Progenitor cell of endocrine pancreas (in vitro differentiated cells): ENCODE data around the gene ZSWIM3. TPM values are rescaled to one million over a fixed set of nuclear protein-coding genes. Genes with fewer than 3 reads are reported as not detected.

ENCODE experiments used
- DNase-seq: peaks from one replicate; pipeline ENCODE4 v3.0.0; 2021; ENCODE audit warnings: low spot score; ENCODE audit not compliant: unreplicated experiment
- H3K27ac Mint-ChIP-seq: 2 replicates; pipeline ENCODE4 v1.8.0; 2021; ENCODE audit warnings: mild to moderate bottlenecking, moderate library complexity, mixed read lengths
- H3K27me3 Mint-ChIP-seq: 2 replicates; pipeline ENCODE4 v1.8.0; 2021; ENCODE audit warnings: mixed read lengths
- H3K36me3 Mint-ChIP-seq: 2 replicates; pipeline ENCODE4 v1.8.0; 2022; ENCODE audit warnings: mixed read lengths; ENCODE audit not compliant: insufficient read depth
- H3K4me1 Mint-ChIP-seq: 2 replicates; pipeline ENCODE4 v1.8.0; 2021; ENCODE audit warnings: low read depth, mixed read lengths
- H3K4me3 Mint-ChIP-seq: 2 replicates; pipeline ENCODE4 v1.8.0; 2021; ENCODE audit warnings: low read depth, mild to moderate bottlenecking, moderate library complexity, mixed read lengths
- H3K9me3 Mint-ChIP-seq: 2 replicates; pipeline ENCODE4 v1.8.0; 2021; ENCODE audit warnings: low read depth, mixed read lengths
- total RNA-seq: library from RNA; stranded (reverse); gene quantifications from 2 replicates; pipeline ENCODE4 v1.2.1, GENCODE V29; 2021
- TF ChIP-seq, protein P1 (sequence below): fragments of 200-600 bp; sonication (generic); IDR thresholded peaks from one replicate; pipeline ENCODE4 v1.5.0; 2021; ENCODE audit warnings: antibody characterized with exemption, mild to moderate bottlenecking; ENCODE audit not compliant: unreplicated experiment

ZSWIM3 gene
- total RNA-seq, 1 donor from 2014 or later, result 7.9 TPM

DNA sequence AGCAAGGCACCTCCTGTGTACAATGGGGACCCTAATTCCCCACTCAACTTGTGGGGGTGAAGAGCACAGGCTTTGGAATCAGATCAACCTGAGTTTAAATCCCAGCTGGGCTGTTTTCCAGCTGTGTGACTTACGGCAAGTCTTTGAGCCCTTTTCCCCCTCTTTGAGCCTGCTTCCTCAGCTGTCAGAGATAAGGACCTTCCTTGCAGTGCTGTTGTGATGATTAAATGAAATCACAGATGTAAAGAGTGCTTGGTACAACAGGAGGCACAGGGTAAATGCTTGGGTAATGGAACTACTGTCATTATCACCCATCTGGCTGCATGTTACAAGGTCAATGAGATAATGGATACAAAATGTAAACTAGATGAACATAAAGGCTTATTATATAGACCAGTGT, 20.6 kb upstream of the ZSWIM3 start:
- DNase-seq, result no peak
- Mint-ChIP-seq H3K4me1 (peaks cover 4% of the 10 kb centered on the region), H3K36me3 (peaks cover 3% of the 10 kb centered on the region), H3K9me3 (no peaks in the 10 kb centered on the region), H3K4me3 (no peak overlapping the region), H3K27me3 (no peaks in the 10 kb centered on the region), H3K27ac (no peak overlapping the region)
- TF ChIP-seq, protein P1, sequence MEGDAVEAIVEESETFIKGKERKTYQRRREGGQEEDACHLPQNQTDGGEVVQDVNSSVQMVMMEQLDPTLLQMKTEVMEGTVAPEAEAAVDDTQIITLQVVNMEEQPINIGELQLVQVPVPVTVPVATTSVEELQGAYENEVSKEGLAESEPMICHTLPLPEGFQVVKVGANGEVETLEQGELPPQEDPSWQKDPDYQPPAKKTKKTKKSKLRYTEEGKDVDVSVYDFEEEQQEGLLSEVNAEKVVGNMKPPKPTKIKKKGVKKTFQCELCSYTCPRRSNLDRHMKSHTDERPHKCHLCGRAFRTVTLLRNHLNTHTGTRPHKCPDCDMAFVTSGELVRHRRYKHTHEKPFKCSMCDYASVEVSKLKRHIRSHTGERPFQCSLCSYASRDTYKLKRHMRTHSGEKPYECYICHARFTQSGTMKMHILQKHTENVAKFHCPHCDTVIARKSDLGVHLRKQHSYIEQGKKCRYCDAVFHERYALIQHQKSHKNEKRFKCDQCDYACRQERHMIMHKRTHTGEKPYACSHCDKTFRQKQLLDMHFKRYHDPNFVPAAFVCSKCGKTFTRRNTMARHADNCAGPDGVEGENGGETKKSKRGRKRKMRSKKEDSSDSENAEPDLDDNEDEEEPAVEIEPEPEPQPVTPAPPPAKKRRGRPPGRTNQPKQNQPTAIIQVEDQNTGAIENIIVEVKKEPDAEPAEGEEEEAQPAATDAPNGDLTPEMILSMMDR, result no peak

DNA sequence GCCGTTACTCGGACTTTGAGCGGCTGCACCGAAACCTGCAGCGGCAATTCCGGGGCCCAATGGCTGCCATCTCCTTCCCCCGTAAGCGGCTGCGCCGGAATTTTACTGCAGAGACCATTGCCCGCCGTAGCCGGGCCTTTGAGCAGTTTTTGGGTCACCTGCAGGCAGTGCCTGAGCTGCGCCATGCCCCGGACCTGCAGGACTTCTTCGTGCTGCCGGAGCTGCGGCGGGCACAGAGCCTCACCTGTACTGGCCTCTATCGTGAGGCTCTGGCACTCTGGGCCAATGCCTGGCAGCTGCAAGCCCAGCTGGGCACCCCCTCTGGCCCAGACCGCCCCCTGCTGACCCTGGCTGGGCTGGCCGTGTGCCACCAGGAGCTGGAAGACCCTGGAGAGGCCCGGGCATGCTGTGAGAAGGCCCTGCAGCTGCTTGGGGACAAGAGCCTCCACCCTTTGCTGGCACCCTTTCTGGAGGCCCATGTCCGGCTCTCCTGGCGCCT, 16.7 kb upstream of the ZSWIM3 start:
- no peak overlapping the region for H3K4me3 Mint-ChIP-seq
- no peak for DNase-seq
- peaks cover 10% of the 10 kb centered on the region for H3K36me3 Mint-ChIP-seq
- H3K4me1 Mint-ChIP-seq, result no peaks in the 10 kb centered on the region
- no peaks in the 10 kb centered on the region for H3K27me3 Mint-ChIP-seq
- no peaks in the 10 kb centered on the region for H3K9me3 Mint-ChIP-seq
- TF ChIP-seq, protein P1, result no peak
- no peak overlapping the region for H3K27ac Mint-ChIP-seq

DNA sequence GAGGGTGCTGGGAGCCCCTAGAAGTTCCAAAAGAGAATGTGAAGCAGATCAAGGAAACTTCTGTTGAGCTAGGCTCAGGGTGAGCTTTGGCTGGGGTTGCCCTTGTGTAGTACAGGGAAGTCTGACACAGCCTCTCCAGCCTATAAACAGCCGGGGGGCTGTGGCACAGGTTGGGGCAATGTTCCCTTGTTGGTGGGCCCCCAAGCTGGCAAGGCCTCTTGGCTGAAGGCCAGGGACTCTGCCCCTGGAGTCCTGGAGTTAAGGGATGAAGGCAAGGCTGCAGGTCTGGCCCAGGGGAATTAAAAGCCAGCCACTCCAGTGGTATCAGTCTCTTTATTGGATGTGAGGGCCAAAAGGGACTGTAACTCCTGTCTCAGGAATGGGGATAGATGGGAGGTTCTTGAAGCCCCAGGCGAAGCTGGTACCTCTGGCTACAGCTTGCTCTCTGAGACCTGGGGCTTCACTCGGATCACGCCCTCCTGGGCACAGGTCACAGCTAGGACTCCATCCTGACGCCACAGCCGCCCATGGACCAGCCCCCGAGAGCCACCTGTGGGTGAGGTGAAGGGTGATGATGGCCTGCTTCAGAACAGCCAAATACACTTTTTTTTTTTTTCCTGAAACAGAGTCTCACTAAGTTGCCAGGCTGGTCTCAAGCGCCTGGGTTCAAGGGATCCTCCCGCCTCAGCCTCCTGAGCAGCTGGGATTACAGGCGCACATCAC, 15.8 kb upstream of the ZSWIM3 start:
- Mint-ChIP-seq H3K36me3 (peaks cover 10% of the 10 kb centered on the region), H3K9me3 (no peaks in the 10 kb centered on the region), H3K27me3 (no peaks in the 10 kb centered on the region), H3K4me3 (no peak overlapping the region), H3K27ac (no peak overlapping the region), H3K4me1 (no peaks in the 10 kb centered on the region)
- no peak for DNase-seq
- TF ChIP-seq, protein P1, result no peak

DNA sequence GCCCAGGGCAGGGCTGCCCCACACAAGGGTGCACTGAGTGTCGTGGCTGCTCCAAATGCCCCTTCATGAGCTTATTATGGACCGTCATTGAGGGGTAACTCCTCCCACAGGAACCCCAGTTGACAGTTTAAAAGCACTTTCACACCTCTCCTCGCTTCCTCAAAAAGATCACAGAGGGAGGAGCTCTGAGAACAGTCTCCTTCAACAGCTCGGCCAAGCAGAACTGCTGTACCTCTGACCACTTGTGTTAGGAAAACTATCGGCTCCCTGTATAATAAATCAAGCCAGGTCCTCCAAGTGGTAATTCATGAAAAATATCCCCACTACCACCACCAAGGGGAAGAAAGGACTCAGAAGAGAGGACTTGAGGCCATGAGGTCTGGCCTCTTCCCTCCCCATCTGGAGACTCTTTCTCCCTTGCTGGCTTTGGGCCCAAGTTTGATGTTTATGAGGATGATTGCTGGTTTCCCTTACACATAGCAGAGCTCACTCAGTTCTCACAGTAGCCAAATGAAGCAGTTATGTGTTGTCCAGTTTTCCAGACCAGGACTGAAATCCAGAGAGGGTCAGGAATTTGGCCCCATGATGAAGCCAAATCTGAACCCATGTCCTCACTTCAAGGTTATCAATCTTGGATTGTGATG, 15.1 kb upstream of the ZSWIM3 start:
- H3K4me3 Mint-ChIP-seq, result no peak overlapping the region
- peaks cover 8% of the 10 kb centered on the region for H3K36me3 Mint-ChIP-seq
- no peaks in the 10 kb centered on the region for H3K27me3 Mint-ChIP-seq
- no peaks in the 10 kb centered on the region for H3K4me1 Mint-ChIP-seq
- TF ChIP-seq, protein P1, result no peak
- no peaks in the 10 kb centered on the region for H3K9me3 Mint-ChIP-seq
- no peak for DNase-seq
- H3K27ac Mint-ChIP-seq, result no peak overlapping the region

DNA sequence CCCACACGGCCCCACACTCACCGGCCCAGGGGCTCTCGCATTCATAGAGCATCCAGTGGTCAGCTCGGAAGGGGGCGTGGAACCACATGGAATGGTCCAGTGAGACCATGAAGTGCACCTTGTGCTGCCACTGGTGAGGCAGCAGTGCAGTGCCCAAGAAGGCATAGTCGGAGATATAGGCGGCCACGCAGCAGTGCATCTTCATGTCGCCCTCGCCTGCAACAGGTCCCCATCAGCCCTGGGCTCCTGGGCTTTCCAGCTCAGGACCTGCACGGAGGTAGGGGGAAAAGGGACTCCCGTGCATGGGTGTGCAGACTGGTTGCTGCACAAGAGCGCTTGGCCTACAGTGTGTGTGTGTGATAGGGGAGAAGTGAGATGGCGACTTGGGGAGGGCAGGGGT, 13.9 kb upstream of the ZSWIM3 start:
- no peaks in the 10 kb centered on the region for H3K9me3 Mint-ChIP-seq

More for the DNA sequence above, 13.9 kb upstream of the ZSWIM3 start:
- Mint-ChIP-seq H3K27me3 (no peaks in the 10 kb centered on the region), H3K4me3 (no peak overlapping the region), H3K4me1 (no peaks in the 10 kb centered on the region), H3K27ac (no peak overlapping the region), H3K36me3 (peaks cover 8% of the 10 kb centered on the region)
- no peak for DNase-seq
- TF ChIP-seq, protein P1, result no peak
